ENCODE results near the gene KCNQ5.

Gene KCNQ5

GRCh38 chr6:72672906-72673305 lies 51.0 kb downstream of the KCNQ5 start:
- no peak overlapping the region for H3K27ac ChIP-seq (ENCODE audit: low read depth, low read length)
- H3F3A ChIP-seq (ENCODE audit: insufficient read depth) = no peaks in the 10 kb centered on the region
- H4K20me1 ChIP-seq (ENCODE audit: low read depth, low read length) = peaks cover 13% of the 10 kb centered on the region; the same call in 1 of the 2 replicates
- no peak overlapping the region for H3K9ac ChIP-seq (ENCODE audit: low read length)
- TF ChIP-seq CTCF (IDR thresholded peaks at IDR 0.05; ENCODE audit: insufficient read depth, low read length, poor library complexity, severe bottlenecking) (no peak), EZH2phosphoT487 (conservative IDR thresholded peaks at IDR 0.05; ENCODE audit: low read length) (no peak)
- H3K9me2 ChIP-seq (replicated peaks; ENCODE audit: insufficient read depth, low read length) = no peaks in the 10 kb centered on the region
- no peaks in the 10 kb centered on the region for H3K9me3 ChIP-seq (ENCODE audit: insufficient read depth, low read length)
- H3K4me2 ChIP-seq (ENCODE audit: low read depth, low read length, poor library complexity, severe bottlenecking) = no peak overlapping the region
- H3K79me2 ChIP-seq (ENCODE audit: insufficient read depth, low read length) = peaks cover 90% of the 10 kb centered on the region
- H3K4me3 ChIP-seq (ENCODE audit: insufficient read depth, low read length, poor library complexity, severe bottlenecking) = no peak overlapping the region
- no peak overlapping the region for H2AFZ ChIP-seq (ENCODE audit: low read depth, low read length, severe bottlenecking)
- no peaks in the 10 kb centered on the region for H3K27me3 ChIP-seq (ENCODE audit: low read length)
- H3K36me3 ChIP-seq (ENCODE audit: low read length) = peaks cover 16% of the 10 kb centered on the region

DNA sequence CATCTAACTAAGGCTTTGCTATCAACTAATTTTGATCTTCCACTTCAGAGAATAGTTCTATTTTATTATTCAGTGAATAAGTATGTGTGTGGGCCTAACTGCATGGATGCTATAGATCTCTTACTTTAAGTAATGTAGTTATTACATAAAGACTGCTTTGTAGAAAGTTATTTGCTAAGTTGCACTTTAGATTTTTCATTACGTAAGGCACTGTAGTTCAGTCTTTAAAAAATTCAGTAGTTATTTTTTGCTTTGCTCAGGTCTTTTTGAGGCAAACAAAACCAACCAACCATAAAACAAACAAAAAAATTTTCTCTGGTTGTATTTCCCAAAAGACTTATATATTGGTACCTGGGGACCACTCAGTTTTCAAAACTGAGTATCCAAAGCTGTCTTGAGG lies 53.0 kb downstream of the KCNQ5 start:
- Histone ChIP-seq H4K20me1 (ENCODE audit: low read depth, low read length) (peaks cover 4% of the 10 kb centered on the region; the same call in 1 of the 2 replicates), H3K9me2 (replicated peaks; ENCODE audit: insufficient read depth, low read length) (no peaks in the 10 kb centered on the region), H3K79me2 (ENCODE audit: insufficient read depth, low read length) (peaks cover 82% of the 10 kb centered on the region), H3K9ac (ENCODE audit: low read length) (no peak overlapping the region), H3K4me2 (ENCODE audit: low read depth, low read length, poor library complexity, severe bottlenecking) (no peak overlapping the region), H3K27ac (ENCODE audit: low read depth, low read length) (no peak overlapping the region), H3K4me3 (ENCODE audit: insufficient read depth, low read length, poor library complexity, severe bottlenecking) (no peak overlapping the region), H3K27me3 (ENCODE audit: low read length) (no peaks in the 10 kb centered on the region), H3F3A (ENCODE audit: insufficient read depth) (no peaks in the 10 kb centered on the region), H3K9me3 (ENCODE audit: insufficient read depth, low read length) (no peaks in the 10 kb centered on the region), H2AFZ (ENCODE audit: low read depth, low read length, severe bottlenecking) (no peak overlapping the region), H3K36me3 (ENCODE audit: low read length) (peaks cover 28% of the 10 kb centered on the region)
- no peak for TF ChIP-seq CTCF (IDR thresholded peaks at IDR 0.05; ENCODE audit: insufficient read depth, low read length, poor library complexity, severe bottlenecking)
- TF ChIP-seq EZH2phosphoT487 (conservative IDR thresholded peaks at IDR 0.05; ENCODE audit: low read length) = no peak

- Histone ChIP-seq H3K27ac (ENCODE audit: low read depth, low read length) (no peak overlapping the region), H3K9me2 (replicated peaks; ENCODE audit: insufficient read depth, low read length) (no peaks in the 10 kb centered on the region), H3K4me2 (ENCODE audit: low read depth, low read length, poor library complexity, severe bottlenecking) (no peak overlapping the region), H3F3A (ENCODE audit: insufficient read depth) (no peaks in the 10 kb centered on the region), H3K9ac (ENCODE audit: low read length) (no peak overlapping the region), H4K20me1 (ENCODE audit: low read depth, low read length) (peaks cover 4% of the 10 kb centered on the region; the same call in 1 of the 2 replicates), H3K4me3 (ENCODE audit: insufficient read depth, low read length, poor library complexity, severe bottlenecking) (no peak overlapping the region), H3K27me3 (ENCODE audit: low read length) (no peaks in the 10 kb centered on the region), H3K9me3 (ENCODE audit: insufficient read depth, low read length) (no peaks in the 10 kb centered on the region), H3K79me2 (ENCODE audit: insufficient read depth, low read length) (peaks cover 81% of the 10 kb centered on the region), H2AFZ (ENCODE audit: low read depth, low read length, severe bottlenecking) (no peak overlapping the region), H3K36me3 (ENCODE audit: low read length) (peaks cover 28% of the 10 kb centered on the region)
- no peak for TF ChIP-seq CTCF (IDR thresholded peaks at IDR 0.05; ENCODE audit: insufficient read depth, low read length, poor library complexity, severe bottlenecking)
- no peak for TF ChIP-seq EZH2phosphoT487 (conservative IDR thresholded peaks at IDR 0.05; ENCODE audit: low read length)
Observed at GRCh38 chr6:72675396-72675795, 53.5 kb downstream of the KCNQ5 start.

All from SU-DHL-6 (cell line).